NCI-H526 treated with DMSO at 0.1 percent for 48 hours (cell line): Measurements from ENCODE around the gene SCRT2.
A peak's percentile ranks its signal among the peaks of the same experiment; 100 is the strongest.

Experiments used
- DNase-seq: peaks from one replicate; lab custom pipeline; 2025; lab: John Stamatoyannopoulos, UW

SCRT2 gene

GRCh38 chr20:634148-634925, 41.3 kb downstream of the SCRT2 start:
- DNase-seq: peak; percentile 79

- DNase-seq: no peak
These were observed 44.5 kb downstream of the SCRT2 start for GRCh38 chr20:631101-631500.

GRCh38 chr20:626579-626978, 49.0 kb downstream of the SCRT2 start:
- DNase-seq: no peak

GRCh38 chr20:625360-625932, 50.2 kb downstream of the SCRT2 start:
- DNase-seq: no peak

- DNase-seq: no peak
These were observed 51.9 kb downstream of the SCRT2 start for GRCh38 chr20:623704-624103.

- no peak for DNase-seq
These were observed 52.6 kb downstream of the SCRT2 start for GRCh38 chr20:623021-623420.

- DNase-seq: no peak
These were observed 53.4 kb downstream of the SCRT2 start for GRCh38 chr20:622161-622560.

- DNase-seq: no peak
These were observed 54.4 kb downstream of the SCRT2 start for GRCh38 chr20:621125-621756.

- DNase-seq: no peak
These were observed 55.4 kb downstream of the SCRT2 start for GRCh38 chr20:620246-620645.

- no peak for DNase-seq
These were observed 56.6 kb downstream of the SCRT2 start for GRCh38 chr20:618980-619379.

- no peak for DNase-seq
These were observed 57.5 kb downstream of the SCRT2 start for GRCh38 chr20:617934-618690.

- DNase-seq: no peak
These were observed 60.1 kb downstream of the SCRT2 start for GRCh38 chr20:615514-615913.

- no peak for DNase-seq
These were observed 63.8 kb downstream of the SCRT2 start for GRCh38 chr20:611843-612185.
